ENCODE data around the gene PHC2. TPM values are rescaled to one million over a fixed set of nuclear protein-coding genes. Genes with fewer than 3 reads are reported as not detected.

The PHC2 gene
- total and polyA plus RNA-seq, 2 of the 13 experiments (the other 11 are each of a cell fraction or from before 2014, with no cell fraction given) = 52.5 to 84.9 TPM

DNA sequence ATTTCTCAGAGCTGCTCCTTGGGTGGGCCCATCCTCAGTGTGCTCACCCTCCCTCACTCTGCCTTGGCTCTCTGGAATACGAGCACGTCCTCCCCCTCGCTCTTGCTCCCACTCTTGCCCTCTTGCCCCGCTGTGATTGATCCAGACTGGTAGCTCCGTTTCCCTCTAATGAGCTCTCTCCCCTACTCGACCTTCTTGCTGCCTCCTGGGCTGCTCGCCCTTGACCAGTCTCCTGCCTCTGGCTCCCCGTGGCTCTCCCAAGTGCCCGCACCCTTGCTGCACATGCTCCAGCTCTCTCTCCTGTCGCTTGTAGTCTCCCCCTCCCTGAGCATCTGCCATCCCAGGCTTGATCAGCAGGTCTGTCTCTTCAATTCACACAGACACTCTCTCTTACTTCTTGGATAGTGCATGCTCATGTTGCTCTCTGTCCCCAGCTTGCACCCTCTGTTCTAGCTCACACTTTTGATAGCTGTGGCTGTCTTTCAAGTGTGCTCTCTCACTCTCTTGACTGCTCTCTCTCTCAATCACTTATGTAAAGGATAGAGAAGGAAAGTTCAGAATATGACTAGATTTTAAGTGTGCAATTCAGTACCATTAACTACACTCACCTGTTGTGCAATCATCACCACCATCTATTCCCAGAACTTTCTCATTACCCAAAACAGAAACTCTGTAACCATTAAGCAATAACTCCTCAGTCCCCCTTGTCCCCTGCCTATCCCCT lies 51.1 kb downstream of the PHC2 start:
- in situ Hi-C loops (cut with HindIII; ENCODE audit: extremely low pct_ligation_motif_present, low pct_unique_long_range_greater_than_20kb) = loop anchor here (10.0 kb wide), 1 partner anchor 85 kb away; no protein-coding TSS in a partner anchor
- H3K9me3 ChIP-seq (ENCODE audit: low read length) = no peaks in the 10 kb centered on the region
- H2AFZ ChIP-seq (ENCODE audit: low read length) = no peak overlapping the region
- no TSS peak for BruUV-seq (replicated peaks)
- FAIRE-seq = no peak
- H3K4me3 ChIP-seq (replicated peaks in 1 of 3; ENCODE audit: insufficient read depth in 1 of 3, low read depth in 2 of 3, low read length in 3 of 3) = no peak overlapping the region
- ChIA-PET POLR2A (no interaction called here), CTCF (ENCODE audit: low intra/inter-chr PET ratio, low total read pairs) (no interaction called here)
- ATAC-seq = no peak
- peaks cover 8% of the 10 kb centered on the region for H3K4me1 ChIP-seq (ENCODE audit: insufficient read depth, low read length)
- no peak for TF ChIP-seq ZBTB7B (CRISPR knock-in tag; IDR thresholded peaks at IDR 0.05)
- peak; percentile 77 for TF ChIP-seq CEBPB (IDR thresholded peaks at IDR 0.05; ENCODE audit: borderline replicate concordance, low read depth, low read length)
- TF ChIP-seq MNT (IDR thresholded peaks at IDR 0.05) = no peak
- TF ChIP-seq ZNF329 (CRISPR knock-in tag; IDR thresholded peaks at IDR 0.05; ENCODE audit: low read depth) = no peak
- TF ChIP-seq RFX5 (IDR thresholded peaks at IDR 0.05; ENCODE audit: low read depth, low read length) = no peak
- TF ChIP-seq ZNF326 (CRISPR knock-in tag; IDR thresholded peaks at IDR 0.05; ENCODE audit: borderline replicate concordance) = no peak
- TF ChIP-seq ZNF44 (CRISPR knock-in tag; IDR thresholded peaks at IDR 0.05) = no peak
- no peak for TF ChIP-seq BCL6 (CRISPR knock-in tag; IDR thresholded peaks at IDR 0.05)
- TF ChIP-seq ELF4 (CRISPR knock-in tag; IDR thresholded peaks at IDR 0.05; ENCODE audit: borderline replicate concordance) = no peak
- 7% methylated on average over 10 of the region's 10 CpGs for WGBS (ENCODE audit: low lambda C conversion rate)
- no peaks in the 10 kb centered on the region for H4K20me1 ChIP-seq (ENCODE audit: insufficient read depth, low read length)
- no peak overlapping the region for H3K9ac ChIP-seq (ENCODE audit: insufficient read depth, low read depth, low read length)
- no peak overlapping the region for H3K4me2 ChIP-seq (ENCODE audit: low read depth, low read length)
- H3K36me3 ChIP-seq (replicated peaks in 1 of 2; ENCODE audit: control insufficient read depth in 1 of 2, insufficient read depth in 2 of 2, low read length in 2 of 2) = no peaks in the 10 kb centered on the region
- no peak overlapping the region for H3K27ac ChIP-seq (ENCODE audit: extremely low read length, insufficient read depth, low read length)
- DNase-seq (ENCODE audit: low spot score) = no peak
- intact Hi-C loops (cut with micrococcal nuclease; ENCODE audit: unreplicated experiment) = no loop called here
- no peaks in the 10 kb centered on the region for H3K79me2 ChIP-seq (ENCODE audit: insufficient read depth, low read length)
- H3K27me3 ChIP-seq (ENCODE audit: control insufficient read depth in 1 of 2, insufficient read depth in 2 of 2, low read length in 2 of 2) = peaks cover 1 to 7% of the 10 kb centered on the region in 2 experiments; a peak in 2 of 5 replicates

Data from HepG2 (cell line).